AG09319 (cell line): ENCODE results near the gene OR4B1.
"Not testable (repeated sequence)": the region's sequence is repeated elsewhere in the genome, so short reads cannot be mapped to it uniquely, and the experiment has no call there.

ENCODE experiments used
- DNase-seq: peaks from one replicate; pipeline ENCODE4 v3.0.0-alpha.2; 2010; ENCODE audit warnings: low read depth; ENCODE audit errors: extremely low read depth
- CTCF ChIP-seq: IDR thresholded peaks from 2 replicates; pipeline ENCODE4 v1.5.1; 2011; ENCODE audit warnings: low read depth, mild to moderate bottlenecking, inconsistent platforms, low read length, moderate library complexity

Gene OR4B1

GRCh38 chr11:48207881-48208280, 8.7 kb upstream of the OR4B1 start:
- no peak for DNase-seq
- TF ChIP-seq CTCF = no peak

- peak; percentile 15 for TF ChIP-seq CTCF
- no peak for DNase-seq
Observed at GRCh38 chr11:48210052-48210451, 6.6 kb upstream of the OR4B1 start.

GRCh38 chr11:48228761-48229160, 12.2 kb downstream of the OR4B1 start:
- TF ChIP-seq CTCF = no peak

GRCh38 chr11:48230057-48230456, 13.4 kb downstream of the OR4B1 start:
- DNase-seq = not testable (repeated sequence)

More at GRCh38 chr11:48228761-48229160, 12.2 kb downstream of the OR4B1 start:
- no peak for DNase-seq

GRCh38 chr11:48237727-48238126, 21.1 kb downstream of the OR4B1 start:
- TF ChIP-seq CTCF = no peak
- no peak for DNase-seq

- TF ChIP-seq CTCF = no peak
Observed at GRCh38 chr11:48242501-48242900, 25.9 kb downstream of the OR4B1 start.

GRCh38 chr11:48244804-48245203, 28.2 kb downstream of the OR4B1 start, which contains the start of gene OR4X2:
Gene OR4X2, plus strand, starts transcription at chr11:48245104. Its CDS starts 0 bp downstream, at chr11:48245104.
- no peak for TF ChIP-seq CTCF
- no peak for DNase-seq

More at GRCh38 chr11:48242501-48242900, 25.9 kb downstream of the OR4B1 start:
- no peak for DNase-seq

GRCh38 chr11:48248902-48249301, 32.3 kb downstream of the OR4B1 start:
- TF ChIP-seq CTCF = no peak
- no peak for DNase-seq
